Measurements from ENCODE around the gene NUP210L. TPM values are rescaled to one million over a fixed set of nuclear protein-coding genes. Genes with fewer than 3 reads are reported as not detected.

The NUP210L gene
- total RNA-seq, 1 donor from 2014 or later: not detected

GRCh38 chr1:153959454-153959853, 195.4 kb downstream of the NUP210L start:
- Mint-ChIP-seq H3K4me3 (peak overlapping the region; percentile 100), H3K4me1 (peaks cover 54% of the 10 kb centered on the region), H3K36me3 (peaks cover 15% of the 10 kb centered on the region), H3K27ac (peak overlapping the region; percentile 53), H3K27me3 (ENCODE audit: insufficient read depth, low read depth) (peaks cover 11% of the 10 kb centered on the region), H3K9me3 (no peaks in the 10 kb centered on the region)
- Histone ChIP-seq H2AFZ (replicated peaks) (no peak overlapping the region), H3K36me3 (no peaks in the 10 kb centered on the region), H3F3A (ENCODE audit: low read depth) (peaks cover 32% of the 10 kb centered on the region), H3K4me2 (no peak overlapping the region), H3K79me2 (ENCODE audit: low read depth) (peaks cover 73% of the 10 kb centered on the region), H3K9ac (no peak overlapping the region), H3K4me1 (peaks cover 31% of the 10 kb centered on the region), H3K4me3 (no peak overlapping the region), H3K27ac (peak overlapping the region; percentile 21), H3K9me3 (ENCODE audit: low read depth) (no peaks in the 10 kb centered on the region), H3K27me3 (no peaks in the 10 kb centered on the region), H4K20me1 (ENCODE audit: low read depth) (peaks cover 40% of the 10 kb centered on the region)
- no peak for TF ChIP-seq EZH2phosphoT487 (IDR thresholded peaks at IDR 0.05)
- TF ChIP-seq CTCF (IDR thresholded peaks at IDR 0.05): no peak
- no peak for TF ChIP-seq EZH2 (IDR thresholded peaks at IDR 0.05)
- DNase-seq (ENCODE audit: low spot score): no peak

GRCh38 chr1:153958961-153959260, 196.0 kb downstream of the NUP210L start:
- DNase-seq (ENCODE audit: low spot score): no peak
- Histone ChIP-seq H3K27me3 (no peaks in the 10 kb centered on the region), H3K4me2 (peak overlapping the region; percentile 66), H3K4me1 (peaks cover 29% of the 10 kb centered on the region), H3K36me3 (no peaks in the 10 kb centered on the region), H2AFZ (replicated peaks) (no peak overlapping the region), H3K79me2 (ENCODE audit: low read depth) (peaks cover 75% of the 10 kb centered on the region), H4K20me1 (ENCODE audit: low read depth) (peaks cover 45% of the 10 kb centered on the region), H3F3A (ENCODE audit: low read depth) (peaks cover 27% of the 10 kb centered on the region), H3K4me3 (no peak overlapping the region), H3K9ac (no peak overlapping the region), H3K27ac (peak overlapping the region; percentile 21), H3K9me3 (ENCODE audit: low read depth) (no peaks in the 10 kb centered on the region)
- H3K9me3 Mint-ChIP-seq: no peaks in the 10 kb centered on the region
- H3K4me1 Mint-ChIP-seq: peaks cover 50% of the 10 kb centered on the region
- peaks cover 15% of the 10 kb centered on the region for H3K36me3 Mint-ChIP-seq
- H3K27ac Mint-ChIP-seq: no peak overlapping the region
- TF ChIP-seq EZH2 (IDR thresholded peaks at IDR 0.05) (no peak), EZH2phosphoT487 (IDR thresholded peaks at IDR 0.05) (no peak), CTCF (IDR thresholded peaks at IDR 0.05) (no peak)
- peak overlapping the region; percentile 100 for H3K4me3 Mint-ChIP-seq
- H3K27me3 Mint-ChIP-seq (ENCODE audit: insufficient read depth, low read depth): peaks cover 11% of the 10 kb centered on the region

- Mint-ChIP-seq H3K9me3 (no peaks in the 10 kb centered on the region), H3K36me3 (peaks cover 15% of the 10 kb centered on the region), H3K27ac (peak within 1 kb of the TSS; percentile 97), H3K4me3 (peak within 1 kb of the TSS; percentile 100), H3K4me1 (peaks cover 45% of the 10 kb centered on the region), H3K27me3 (ENCODE audit: insufficient read depth, low read depth) (peaks cover 11% of the 10 kb centered on the region)
- Histone ChIP-seq H3K4me2 (peak within 1 kb of the TSS; percentile 92), H2AFZ (replicated peaks) (peak within 1 kb of the TSS; percentile 38), H3K9ac (peak within 1 kb of the TSS; percentile 94), H3K9me3 (ENCODE audit: low read depth) (no peaks in the 10 kb centered on the region), H3F3A (ENCODE audit: low read depth) (peaks cover 23% of the 10 kb centered on the region), H3K36me3 (no peaks in the 10 kb centered on the region), H3K4me1 (peaks cover 29% of the 10 kb centered on the region), H3K27me3 (no peaks in the 10 kb centered on the region), H3K27ac (peak within 1 kb of the TSS; percentile 81), H3K4me3 (peak within 1 kb of the TSS; percentile 92), H3K79me2 (ENCODE audit: low read depth) (peaks cover 80% of the 10 kb centered on the region), H4K20me1 (ENCODE audit: low read depth) (peaks cover 49% of the 10 kb centered on the region)
- peak; percentile 99 for DNase-seq (ENCODE audit: low spot score)
- no peak for TF ChIP-seq EZH2 (IDR thresholded peaks at IDR 0.05)
- no peak for TF ChIP-seq CTCF (IDR thresholded peaks at IDR 0.05)
- no peak for TF ChIP-seq EZH2phosphoT487 (IDR thresholded peaks at IDR 0.05)
These were observed 196.5 kb downstream of the NUP210L start, which contains the start of gene CRTC2 for GRCh38 chr1:153958111-153958960. TSS of gene CRTC2 (minus strand) at chr1:153958612. CDS start at chr1:153958497, 115 bp downstream.
